ENCODE measurements around the gene LRP6.
"Not testable (repeated sequence)": the region's sequence is repeated elsewhere in the genome, so short reads cannot be mapped to it uniquely, and the experiment has no call there.

LRP6 gene

GRCh38 chr12:12270226-12270625 lies 3.4 kb upstream of the LRP6 start:
- no peak for TF ChIP-seq CTCF (conservative IDR thresholded peaks at IDR 0.05; ENCODE audit: low read depth)
- ChIA-PET CTCF (interaction anchor here (0.6 kb wide), 1 partner anchor 294 kb away, joined by 4 read pairs; no protein-coding TSS in a partner anchor), POLR2A (ENCODE audit: low non-redundant PET) (no interaction called here)
- no peak overlapping the region for H3K27ac ChIP-seq
- no peak for DNase-seq (ENCODE audit: low spot score)

- no peak for DNase-seq (ENCODE audit: low spot score)
- no peak for TF ChIP-seq CTCF (conservative IDR thresholded peaks at IDR 0.05; ENCODE audit: low read depth)
- ChIA-PET POLR2A (ENCODE audit: low non-redundant PET) (no interaction called here), CTCF (interaction anchor here (0.7 kb wide), 1 partner anchor 8 kb away, joined by 3 read pairs; no protein-coding TSS in a partner anchor)
- no peak overlapping the region for H3K27ac ChIP-seq
Measured at GRCh38 chr12:12267742-12268200, 927 bp upstream of the LRP6 start.

GRCh38 chr12:12266389-12266872 lies 413 bp downstream of the LRP6 start:
- peak overlapping the region; percentile 84 for H3K27ac ChIP-seq
- peak; percentile 20 for DNase-seq (ENCODE audit: low spot score)
- no peak for TF ChIP-seq CTCF (conservative IDR thresholded peaks at IDR 0.05; ENCODE audit: low read depth)
- POLR2A ChIA-PET (ENCODE audit: low non-redundant PET): interaction anchor here (0.7 kb wide), 1 partner anchor 160 kb away, joined by 3 read pairs; no protein-coding TSS in a partner anchor
- CTCF ChIA-PET: interaction anchor here (1.0 kb wide), 1 partner anchor 63 kb away, joined by 3 read pairs; no protein-coding TSS in a partner anchor

GRCh38 chr12:12265571-12266388 lies 1.1 kb downstream of the LRP6 start:
- DNase-seq (ENCODE audit: low spot score): peak; percentile 7
- POLR2A ChIA-PET (ENCODE audit: low non-redundant PET): interaction anchor here (0.6 to 0.7 kb wide), 2 partner anchors 159 to 521 kb away, joined by 3 read pairs; no protein-coding TSS in a partner anchor
- H3K27ac ChIP-seq: peak overlapping the region; percentile 84
- CTCF ChIA-PET: interaction anchor here (1.0 kb wide), 1 partner anchor 64 kb away, joined by 3 read pairs; no protein-coding TSS in a partner anchor
- no peak for TF ChIP-seq CTCF (conservative IDR thresholded peaks at IDR 0.05; ENCODE audit: low read depth)

GRCh38 chr12:12265035-12265434 lies 1.8 kb downstream of the LRP6 start:
- CTCF ChIA-PET: no interaction called here
- POLR2A ChIA-PET (ENCODE audit: low non-redundant PET): no interaction called here
- DNase-seq (ENCODE audit: low spot score): no peak
- TF ChIP-seq CTCF (conservative IDR thresholded peaks at IDR 0.05; ENCODE audit: low read depth): no peak
- no peak overlapping the region for H3K27ac ChIP-seq

GRCh38 chr12:12263909-12264308 lies 2.9 kb downstream of the LRP6 start:
- POLR2A ChIA-PET (ENCODE audit: low non-redundant PET): no interaction called here

GRCh38 chr12:12256291-12256757 lies 10.5 kb downstream of the LRP6 start:
- CTCF ChIA-PET: interaction anchor here (0.7 kb wide), 1 partner anchor 83 kb away, joined by 3 read pairs; no protein-coding TSS in a partner anchor
- POLR2A ChIA-PET (ENCODE audit: low non-redundant PET); H3K27ac ChIP-seq; DNase-seq (ENCODE audit: low spot score): not testable (repeated sequence)

More at GRCh38 chr12:12263909-12264308, 2.9 kb downstream of the LRP6 start:
- no peak for DNase-seq (ENCODE audit: low spot score)
- CTCF ChIA-PET: no interaction called here
- no peak for TF ChIP-seq CTCF (conservative IDR thresholded peaks at IDR 0.05; ENCODE audit: low read depth)
- no peak overlapping the region for H3K27ac ChIP-seq

Data from RWPE1 (cell line).